ENCODE results near the gene HEATR9.

- TF ChIP-seq CTCF (IDR thresholded peaks at IDR 0.05) (no peak), POLR2A (IDR thresholded peaks at IDR 0.05) (no peak)
These were observed 56.2 kb downstream of the HEATR9 start for GRCh38 chr17:35812456-35812855.
